Glutamatergic neuron (in vitro differentiated cells): ENCODE data around the gene SLAMF9. TPM values are rescaled to one million over a fixed set of nuclear protein-coding genes. Genes with fewer than 3 reads are reported as not detected.

Experiments
- DNase-seq: peaks from one replicate; pipeline ENCODE4 v3.0.0; 2022
- H3K27ac Mint-ChIP-seq: one replicate; pipeline ENCODE4 v1.8.0; 2020; ENCODE audit warnings: mild to moderate bottlenecking, mixed read lengths, inconsistent platforms; ENCODE audit not compliant: unreplicated experiment
- H3K27me3 Mint-ChIP-seq: one replicate; pipeline ENCODE4 v1.8.0; 2020; ENCODE audit warnings: mild to moderate bottlenecking, moderate library complexity, mixed read lengths, inconsistent platforms; ENCODE audit not compliant: unreplicated experiment
- H3K36me3 Mint-ChIP-seq: one replicate; pipeline ENCODE4 v1.8.0; 2020; ENCODE audit warnings: mild to moderate bottlenecking, mixed read lengths, inconsistent platforms; ENCODE audit not compliant: unreplicated experiment
- H3K4me1 Mint-ChIP-seq: one replicate; pipeline ENCODE4 v1.8.0; 2020; ENCODE audit warnings: mild to moderate bottlenecking, low read depth, mixed read lengths, inconsistent platforms; ENCODE audit not compliant: unreplicated experiment
- H3K4me3 Mint-ChIP-seq: one replicate; pipeline ENCODE4 v1.8.0; 2020; ENCODE audit warnings: mild to moderate bottlenecking, mixed read lengths, inconsistent platforms; ENCODE audit not compliant: unreplicated experiment
- H3K9me3 Mint-ChIP-seq: one replicate; pipeline ENCODE4 v1.8.0; 2020; ENCODE audit warnings: mild to moderate bottlenecking, moderate library complexity, mixed read lengths, inconsistent platforms; ENCODE audit not compliant: unreplicated experiment
- CTCF ChIP-seq: fragments of 200-600 bp; sonication (generic); IDR thresholded peaks from one replicate; pipeline ENCODE4 v1.5.0; 2021; ENCODE audit not compliant: partially characterized antibody, unreplicated experiment
- total RNA-seq: library from RNA; stranded (reverse); fragmentation: NEBNext Ultra II Directional; extraction: Animal tissue kit (Norgen Biotek cat#: 25700); gene quantifications from one replicate; pipeline ENCODE4 v1.2.1, GENCODE V29; 2021; ENCODE audit not compliant: unreplicated experiment

The SLAMF9 gene
- total RNA-seq, 1 donor from 2014 or later, result not detected

GRCh38 chr1:159972443-159973205, 18.6 kb upstream of the SLAMF9 start:
- DNase-seq, result no peak
- no peak overlapping the region for H3K27ac Mint-ChIP-seq
- TF ChIP-seq CTCF, result no peak
- no peak overlapping the region for H3K4me3 Mint-ChIP-seq
- H3K9me3 Mint-ChIP-seq, result no peaks in the 10 kb centered on the region
- H3K4me1 Mint-ChIP-seq, result no peaks in the 10 kb centered on the region
- H3K27me3 Mint-ChIP-seq, result peaks cover 2% of the 10 kb centered on the region
- H3K36me3 Mint-ChIP-seq, result no peaks in the 10 kb centered on the region

GRCh38 chr1:159970932-159971342, 16.9 kb upstream of the SLAMF9 start:
- Mint-ChIP-seq H3K27ac (no peak overlapping the region), H3K4me1 (no peaks in the 10 kb centered on the region)

GRCh38 chr1:159968901-159969300, 14.9 kb upstream of the SLAMF9 start:
- H3K27me3 Mint-ChIP-seq, result peaks cover 2% of the 10 kb centered on the region
- no peaks in the 10 kb centered on the region for H3K9me3 Mint-ChIP-seq
- no peak overlapping the region for H3K4me3 Mint-ChIP-seq
- no peak overlapping the region for H3K27ac Mint-ChIP-seq
- no peak for DNase-seq
- TF ChIP-seq CTCF, result no peak
- H3K4me1 Mint-ChIP-seq, result no peaks in the 10 kb centered on the region
- no peaks in the 10 kb centered on the region for H3K36me3 Mint-ChIP-seq

More at GRCh38 chr1:159970932-159971342, 16.9 kb upstream of the SLAMF9 start:
- no peak for DNase-seq
- H3K4me3 Mint-ChIP-seq, result no peak overlapping the region
- no peaks in the 10 kb centered on the region for H3K36me3 Mint-ChIP-seq
- TF ChIP-seq CTCF, result no peak
- H3K9me3 Mint-ChIP-seq, result no peaks in the 10 kb centered on the region
- peaks cover 2% of the 10 kb centered on the region for H3K27me3 Mint-ChIP-seq

- Mint-ChIP-seq H3K4me1 (no peaks in the 10 kb centered on the region), H3K36me3 (no peaks in the 10 kb centered on the region), H3K27ac (no peak overlapping the region), H3K27me3 (peaks cover 3% of the 10 kb centered on the region), H3K9me3 (peaks cover 3% of the 10 kb centered on the region), H3K4me3 (no peak overlapping the region)
- TF ChIP-seq CTCF, result no peak
- no peak for DNase-seq
Observed at GRCh38 chr1:159965263-159965662, 11.2 kb upstream of the SLAMF9 start.

GRCh38 chr1:159964144-159964543, 10.1 kb upstream of the SLAMF9 start:
- peaks cover 3% of the 10 kb centered on the region for H3K27me3 Mint-ChIP-seq
- no peaks in the 10 kb centered on the region for H3K36me3 Mint-ChIP-seq
- H3K4me3 Mint-ChIP-seq, result no peak overlapping the region
- H3K4me1 Mint-ChIP-seq, result no peaks in the 10 kb centered on the region
- peaks cover 3% of the 10 kb centered on the region for H3K9me3 Mint-ChIP-seq
- no peak for DNase-seq
- no peak for TF ChIP-seq CTCF
- H3K27ac Mint-ChIP-seq, result no peak overlapping the region
